NCI-H1417 treated with DMSO at 0.1 percent for 48 hours (cell line): ENCODE data around the gene PACSIN2.
"Not testable (repeated sequence)": the region's sequence is repeated elsewhere in the genome, so short reads cannot be mapped to it uniquely, and the experiment has no call there.

Experiments
- DNase-seq: peaks from one replicate; lab custom pipeline; 2025; lab: John Stamatoyannopoulos, UW

PACSIN2 gene

DNA sequence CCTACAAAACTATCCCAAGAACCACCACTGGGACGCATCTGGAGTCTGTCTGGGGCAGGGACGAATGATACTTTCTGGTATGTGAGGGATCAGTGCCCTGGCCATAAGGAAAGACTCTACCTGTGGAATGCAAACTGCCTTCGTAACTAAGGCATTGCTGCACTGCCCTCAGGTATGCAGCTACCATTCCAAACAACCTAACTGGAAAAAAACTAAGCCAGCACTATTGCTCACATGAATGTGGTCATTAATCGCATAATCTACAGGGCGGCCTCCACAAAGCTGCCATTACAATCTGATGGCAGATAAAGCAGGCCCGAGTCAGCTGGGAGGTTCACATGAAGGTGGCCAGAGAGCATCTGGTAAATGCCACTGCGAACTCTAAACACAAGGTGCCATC lies 3.9 kb downstream of the PACSIN2 start:
- DNase-seq: no peak

DNA sequence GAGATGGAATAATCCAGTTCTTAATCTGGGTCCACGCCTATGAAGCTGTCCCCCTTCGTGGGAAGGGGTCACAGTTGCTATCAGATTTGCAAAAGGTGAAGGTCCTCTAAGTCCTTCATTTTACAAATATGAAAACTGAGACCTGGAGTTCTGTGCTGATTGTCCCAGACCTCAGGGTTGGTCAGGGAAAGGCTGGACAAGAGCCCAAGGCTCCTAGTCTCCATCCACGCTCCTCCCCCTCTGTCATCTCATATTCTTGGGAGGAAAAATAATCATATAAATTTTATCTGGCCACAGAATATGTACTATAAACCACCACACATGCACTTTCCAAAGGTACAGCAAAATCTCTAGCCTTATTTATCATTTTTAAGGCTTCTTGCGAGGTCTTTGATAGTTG lies 5.5 kb downstream of the PACSIN2 start:
- DNase-seq: no peak

DNA sequence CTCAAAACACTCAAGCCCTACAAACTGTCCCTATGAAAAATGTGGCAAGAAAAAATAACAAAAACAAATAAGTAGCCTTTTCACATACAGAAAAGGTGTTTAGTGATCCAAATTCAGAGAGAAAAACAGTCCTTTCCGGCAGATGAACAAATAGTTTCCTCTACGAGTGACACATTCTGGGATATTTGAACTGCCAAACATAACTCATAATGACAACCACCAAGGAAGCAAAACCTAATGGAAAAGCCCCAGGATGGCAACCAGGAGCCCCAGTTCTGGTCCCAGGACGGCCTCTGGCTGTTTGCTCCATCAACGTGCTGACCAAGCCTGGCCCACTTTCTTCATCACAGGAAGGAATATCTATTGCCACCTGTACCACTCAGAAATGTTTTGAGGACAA lies 6.0 kb downstream of the PACSIN2 start:
- DNase-seq: no peak

- no peak for DNase-seq
These were observed 6.4 kb downstream of the PACSIN2 start for GRCh38 chr22:43008509-43008908.

- DNase-seq: no peak
These were observed 7.3 kb downstream of the PACSIN2 start for GRCh38 chr22:43007519-43008102.

DNA sequence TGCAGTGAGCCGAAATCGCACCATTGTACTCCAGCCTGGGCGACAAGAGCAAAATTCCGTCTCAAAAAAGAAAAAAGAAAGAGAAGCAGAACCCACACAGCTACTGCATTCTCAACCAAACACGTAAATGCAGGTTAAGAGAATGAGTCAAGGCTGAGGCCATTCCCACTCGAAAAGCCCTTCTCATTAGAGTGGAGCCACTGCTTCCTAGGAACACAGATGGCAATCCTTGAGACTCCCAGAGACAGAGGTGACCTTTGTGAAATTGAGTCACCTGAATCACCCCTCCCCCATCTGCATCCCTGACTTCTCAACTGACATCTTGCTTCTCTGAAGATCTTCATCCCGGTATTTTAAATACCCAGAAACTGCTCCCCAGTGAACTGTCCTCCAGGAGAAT lies 8.2 kb downstream of the PACSIN2 start:
- DNase-seq: no peak

DNA sequence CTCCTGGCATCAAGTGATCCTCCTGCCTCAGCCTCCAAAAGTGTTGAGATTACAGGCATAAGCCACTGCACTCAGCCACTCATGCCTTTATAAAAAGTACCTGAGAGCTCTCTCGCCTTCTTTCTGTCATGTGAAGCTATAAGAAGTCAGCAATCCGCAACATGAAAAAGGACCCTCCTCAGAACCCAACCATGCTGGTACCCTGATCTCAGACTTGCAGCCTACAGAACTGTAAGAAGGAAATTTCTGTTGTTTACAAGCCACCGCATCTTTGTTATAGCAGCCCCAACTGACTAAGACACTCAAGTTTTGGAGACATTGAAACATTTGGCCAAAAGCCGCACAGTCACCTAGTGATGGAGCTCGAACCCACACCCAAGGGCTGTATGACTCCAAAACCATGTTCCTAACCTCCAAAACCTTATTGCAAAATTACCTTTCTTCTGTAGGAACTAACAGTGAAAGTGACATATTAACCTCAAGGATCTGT lies 8.9 kb downstream of the PACSIN2 start:
- no peak for DNase-seq

DNA sequence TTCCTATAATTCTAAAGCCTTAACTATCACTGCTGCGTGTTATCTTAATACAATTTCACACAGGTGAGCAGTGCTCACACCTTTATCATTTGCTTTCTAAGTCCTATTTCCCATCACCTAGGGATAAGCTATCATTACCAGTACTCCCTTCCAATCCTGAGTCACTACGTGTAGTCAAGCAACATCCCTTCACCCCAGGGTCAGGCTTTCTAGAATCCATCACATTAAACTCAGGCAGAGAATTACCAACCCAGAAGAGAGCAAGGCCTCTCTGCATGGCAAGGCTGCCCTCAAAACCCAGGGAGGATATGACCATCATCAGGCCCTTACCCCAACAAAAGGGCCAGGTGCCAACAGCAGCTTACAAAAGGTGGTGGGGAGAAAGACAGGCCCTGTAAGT lies 9.8 kb downstream of the PACSIN2 start:
- DNase-seq: no peak

DNA sequence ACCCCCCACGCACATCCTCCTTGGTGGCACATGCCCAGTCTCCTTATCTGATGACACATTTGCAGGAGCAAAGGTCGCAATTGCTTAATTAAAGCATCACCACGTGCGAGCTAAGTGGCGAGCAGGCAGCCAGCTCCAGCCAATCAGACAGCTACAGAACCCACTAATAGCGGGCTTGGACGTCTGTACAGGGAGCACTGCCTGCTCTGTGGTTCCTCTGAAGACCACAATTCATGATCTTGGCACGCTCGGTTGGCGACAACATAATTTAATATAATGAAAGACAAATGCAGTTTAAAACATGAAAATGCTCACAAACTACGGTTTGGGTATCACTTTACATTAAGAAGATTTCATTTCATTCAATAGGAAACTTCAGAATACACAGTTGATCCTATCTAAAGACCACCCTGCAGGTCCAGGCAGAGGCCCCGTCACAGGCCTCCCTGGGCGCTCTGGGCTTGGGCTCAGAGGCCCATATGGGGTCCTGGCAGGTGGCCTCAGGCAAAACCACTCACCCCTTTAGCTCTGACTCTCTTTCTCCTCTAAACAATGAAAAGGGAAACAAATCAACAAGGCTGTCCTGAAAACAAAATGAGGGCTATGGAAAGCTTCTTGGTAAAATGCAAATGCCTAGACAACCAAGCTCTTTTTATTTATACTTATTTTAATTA lies 10.4 kb downstream of the PACSIN2 start:
- DNase-seq: no peak

DNA sequence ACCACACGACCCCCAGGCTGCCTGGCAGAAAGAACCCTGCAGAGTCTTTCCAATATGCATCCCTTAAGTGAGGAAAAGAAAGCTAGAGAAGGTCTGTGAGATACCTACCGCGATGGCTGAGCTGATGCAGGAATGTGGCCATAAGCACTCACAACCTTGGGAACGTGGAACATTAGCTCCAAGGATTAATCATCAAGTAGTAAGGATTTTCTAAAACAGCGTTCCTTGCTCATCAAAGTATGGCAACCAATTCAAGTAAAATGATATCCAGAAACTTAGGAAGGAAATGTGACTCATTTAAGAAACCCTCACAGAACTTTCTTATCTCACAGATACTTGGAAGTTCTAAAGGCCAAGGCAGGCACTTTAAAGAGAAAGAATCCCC lies 12.8 kb downstream of the PACSIN2 start:
- DNase-seq: no peak

- DNase-seq: no peak
These were observed 13.4 kb downstream of the PACSIN2 start for GRCh38 chr22:43001271-43002201.

- DNase-seq: no peak
These were observed 14.3 kb downstream of the PACSIN2 start for GRCh38 chr22:43000441-43001175.

GRCh38 chr22:42997582-42998090 lies 17.3 kb downstream of the PACSIN2 start:
- DNase-seq: no peak

DNA sequence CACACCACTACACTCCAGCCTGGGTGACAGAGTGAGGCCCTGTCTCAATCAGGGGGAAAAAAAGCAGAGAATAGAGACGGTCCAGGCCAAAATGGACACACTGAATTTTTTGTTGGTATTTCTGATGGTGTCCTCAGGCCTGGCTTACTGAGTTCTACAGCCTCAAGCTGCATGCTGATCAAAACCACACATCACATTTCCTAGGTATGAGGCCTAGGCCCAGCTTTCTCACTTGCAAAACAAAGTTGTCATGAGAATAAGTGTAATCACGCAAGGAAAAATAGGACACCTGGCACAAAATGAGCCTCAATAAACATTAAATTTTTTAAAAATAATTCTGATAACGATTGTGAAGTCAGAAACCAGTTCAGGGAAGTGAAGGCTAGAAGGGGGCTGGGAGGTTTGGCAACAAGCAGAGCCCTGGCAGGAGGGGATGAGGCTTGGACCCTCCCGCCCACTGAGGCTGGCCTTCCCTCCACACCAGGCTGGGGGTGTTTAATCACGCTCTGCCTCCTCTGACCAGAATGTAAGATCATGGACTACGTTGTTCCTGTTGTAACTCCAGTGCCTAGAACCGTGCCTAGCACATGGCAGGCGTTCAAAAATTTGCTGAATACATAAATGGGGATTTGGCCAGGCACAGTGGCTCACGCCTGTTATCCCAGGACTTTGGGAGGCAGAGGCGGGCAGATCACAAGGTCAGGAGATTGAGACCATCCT lies 18.1 kb downstream of the PACSIN2 start:
- DNase-seq: no peak

DNA sequence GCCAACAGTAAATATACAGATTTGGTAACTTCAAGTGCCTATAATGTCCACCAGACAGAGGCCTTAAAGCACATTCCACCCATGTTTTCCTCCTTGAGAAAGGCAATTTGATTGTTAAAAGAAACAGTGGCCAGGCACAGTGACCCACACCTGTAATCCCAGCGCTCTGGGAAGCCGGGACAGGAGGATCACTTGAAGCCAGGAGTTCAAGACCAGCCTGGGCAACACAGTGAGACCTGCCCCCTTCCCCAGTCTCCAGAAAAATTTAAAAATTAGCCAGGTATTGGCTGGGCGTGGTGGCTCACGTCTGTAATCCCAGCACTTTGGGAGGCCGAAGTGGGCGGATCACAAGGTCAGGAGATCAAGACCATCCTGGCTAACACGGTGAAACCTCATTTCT lies 19.3 kb downstream of the PACSIN2 start:
- not testable (repeated sequence) for DNase-seq

DNA sequence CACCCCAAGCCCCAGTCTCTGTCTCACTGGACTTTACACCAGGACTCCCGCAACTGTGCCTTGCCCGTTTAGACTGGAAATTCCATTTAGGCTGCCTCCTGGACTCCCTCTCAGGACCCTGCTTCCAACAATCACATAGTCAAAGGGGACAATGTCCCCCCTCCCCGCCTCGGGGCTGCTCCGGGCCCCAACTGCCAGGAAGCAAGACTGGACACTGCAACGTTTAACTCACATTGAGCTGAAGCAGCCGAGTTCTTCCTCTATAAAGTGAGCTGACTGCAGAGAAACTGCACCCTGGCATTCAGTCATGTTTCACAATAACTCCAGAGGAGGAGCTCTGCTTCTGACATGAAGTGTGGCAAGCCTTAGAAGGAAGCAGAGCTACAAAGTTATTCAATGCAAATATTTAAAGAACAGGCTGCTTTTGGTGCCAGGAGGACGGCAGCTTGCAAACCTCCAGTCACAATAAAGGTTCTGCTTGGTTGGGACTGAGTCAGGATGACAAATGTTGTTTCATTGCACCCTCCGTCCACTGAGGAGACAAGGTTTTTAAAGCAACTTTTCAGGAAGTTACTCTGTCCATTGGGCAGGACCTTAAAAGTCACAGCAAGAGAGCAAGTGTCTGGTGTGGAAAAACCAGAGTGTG lies 19.9 kb downstream of the PACSIN2 start:
- DNase-seq: no peak

- no peak for DNase-seq
These were observed 20.6 kb downstream of the PACSIN2 start for GRCh38 chr22:42994276-42994916.

- no peak for DNase-seq
These were observed 21.2 kb downstream of the PACSIN2 start for GRCh38 chr22:42993651-42994275.

GRCh38 chr22:42992886-42993479 lies 22.0 kb downstream of the PACSIN2 start:
- no peak for DNase-seq
